HS-27A (cell line): ENCODE data around the gene SPSB4.
"Not testable (repeated sequence)": the region's sequence is repeated elsewhere in the genome, so short reads cannot be mapped to it uniquely, and the experiment has no call there.

Source experiments
- DNase-seq: peaks from one replicate; pipeline ENCODE4 v3.0.0-alpha.2; 2012; ENCODE audit warnings: low read depth, missing footprints

SPSB4 gene

GRCh38 chr3:141050576-141051442, at the start of gene SPSB4:
SPSB4 (plus strand) TSS chr3:141051347; CDS start chr3:141066105, 14,758 bp downstream.
- no peak for DNase-seq

GRCh38 chr3:141006344-141006743, 44.8 kb upstream of the SPSB4 start:
- DNase-seq: no peak

- no peak for DNase-seq
These were observed 41.7 kb upstream of the SPSB4 start for GRCh38 chr3:141009496-141009895.

- DNase-seq: no peak
These were observed 39.7 kb upstream of the SPSB4 start for GRCh38 chr3:141011232-141011996.

- no peak for DNase-seq
These were observed 39.2 kb upstream of the SPSB4 start for GRCh38 chr3:141011997-141012262.

- DNase-seq: no peak
These were observed 38.6 kb upstream of the SPSB4 start for GRCh38 chr3:141012571-141012970.

- no peak for DNase-seq
These were observed 35.7 kb upstream of the SPSB4 start for GRCh38 chr3:141015481-141015880.

GRCh38 chr3:141017366-141018322, 33.5 kb upstream of the SPSB4 start:
- DNase-seq: not testable (repeated sequence)

- no peak for DNase-seq
These were observed 31.9 kb upstream of the SPSB4 start for GRCh38 chr3:141019244-141019643.

- no peak for DNase-seq
These were observed 30.9 kb upstream of the SPSB4 start for GRCh38 chr3:141020143-141020830.

- DNase-seq: no peak
These were observed 29.9 kb upstream of the SPSB4 start for GRCh38 chr3:141021261-141021660.

- no peak for DNase-seq
These were observed 20.9 kb upstream of the SPSB4 start for GRCh38 chr3:141030296-141030695.

GRCh38 chr3:141039589-141039988, 11.6 kb upstream of the SPSB4 start:
- DNase-seq: no peak

GRCh38 chr3:141044695-141045641, 6.2 kb upstream of the SPSB4 start:
- no peak for DNase-seq

- DNase-seq: no peak
These were observed 5.3 kb upstream of the SPSB4 start for GRCh38 chr3:141045849-141046248.

- no peak for DNase-seq
These were observed 4.0 kb upstream of the SPSB4 start for GRCh38 chr3:141047168-141047567.

GRCh38 chr3:141049681-141050080, 1.5 kb upstream of the SPSB4 start:
- DNase-seq: no peak

- no peak for DNase-seq
These were observed 475 bp downstream of the SPSB4 start for GRCh38 chr3:141051443-141052200.

- no peak for DNase-seq
These were observed 1.3 kb downstream of the SPSB4 start for GRCh38 chr3:141052201-141053069.
